SHP77 (cell line): ENCODE results near the gene PTPRN.
"Not testable (repeated sequence)": the region's sequence is repeated elsewhere in the genome, so short reads cannot be mapped to it uniquely, and the experiment has no call there.

Experiments
- DNase-seq, 2 experiments: peaks; one replicate each; lab custom pipeline; 2025; lab: John Stamatoyannopoulos, UW

PTPRN gene

DNA sequence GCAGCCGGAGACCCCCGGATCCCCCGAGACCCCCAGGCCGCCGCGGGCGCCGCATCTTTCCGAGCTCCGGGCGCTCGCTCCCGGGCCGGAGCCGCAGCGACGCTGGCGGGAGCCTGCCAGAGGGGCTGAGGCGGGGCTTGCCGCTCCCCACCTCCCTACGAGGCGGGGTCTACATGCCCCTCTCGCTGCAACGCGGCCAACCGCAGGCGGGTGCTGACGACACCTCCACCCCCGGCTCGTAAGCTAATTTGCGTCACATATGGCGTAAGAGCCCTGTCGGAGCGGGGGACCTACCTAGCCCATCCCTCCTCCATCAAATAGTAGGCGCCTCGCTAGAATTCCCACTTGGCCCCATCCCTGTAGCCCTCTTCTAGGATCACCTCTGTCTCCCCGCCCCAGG is at the start of gene PTPRN:
Gene PTPRN (minus strand): TSS at position 124 of the 400 bp plus-strand sequence. CDS start 69 bp downstream, at position 55.
- DNase-seq = peak; percentile 86 to 94

- DNase-seq = no peak
Observed at GRCh38 chr2:219358170-219359075, 49.2 kb upstream of the PTPRN start.

DNA sequence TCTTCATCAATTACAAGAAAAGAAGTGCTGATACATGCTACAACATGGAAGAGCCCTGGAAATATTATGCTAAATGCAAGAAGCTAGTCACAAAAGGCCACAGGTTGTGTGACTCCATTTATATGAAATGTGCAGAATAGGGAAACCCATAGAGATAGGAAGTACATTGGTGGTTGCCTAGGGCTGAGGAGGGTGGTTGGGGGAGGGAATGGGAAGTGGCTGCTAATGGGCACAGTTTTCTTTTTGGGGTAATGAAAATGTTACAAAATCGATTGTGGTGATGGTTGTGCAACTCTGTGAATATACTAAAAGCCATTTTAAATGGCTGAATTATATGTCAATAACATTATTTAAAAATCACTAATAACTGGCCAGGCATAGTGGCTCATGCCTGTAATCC is 47.6 kb upstream of the PTPRN start:
- DNase-seq = no peak

GRCh38 chr2:219354582-219354981 is 45.4 kb upstream of the PTPRN start:
- no peak for DNase-seq

- DNase-seq = no peak
Observed at GRCh38 chr2:219353129-219353528, 43.9 kb upstream of the PTPRN start.

- peak; percentile 56 to 71 for DNase-seq
Observed at GRCh38 chr2:219352448-219353023, 43.3 kb upstream of the PTPRN start.

- DNase-seq = no peak
Observed at GRCh38 chr2:219350710-219351221, 41.6 kb upstream of the PTPRN start.

DNA sequence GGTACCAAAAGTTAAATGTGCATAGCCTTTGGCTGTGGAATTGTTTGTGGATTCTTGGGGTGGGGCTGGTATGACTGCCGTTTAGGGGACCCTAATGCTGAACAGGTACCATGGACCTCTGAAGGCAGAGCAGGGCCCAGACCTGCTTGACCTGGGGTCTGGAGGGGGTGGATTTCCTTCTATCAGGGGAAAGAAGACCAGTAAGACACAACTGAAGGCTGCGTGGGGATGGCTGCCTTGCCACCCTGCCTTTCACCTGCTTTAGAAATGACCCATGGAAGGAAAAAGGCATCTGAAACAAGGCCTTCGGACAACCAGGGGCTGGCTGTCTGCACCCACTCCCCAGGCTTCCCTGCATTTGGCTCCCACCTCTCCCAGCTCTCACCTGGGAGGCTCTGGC is 41.0 kb upstream of the PTPRN start:
- DNase-seq = no peak

- peak; percentile 33 to 73 for DNase-seq
Observed at GRCh38 chr2:219344751-219345430, 35.7 kb upstream of the PTPRN start.

GRCh38 chr2:219335373-219335786 is 26.2 kb upstream of the PTPRN start:
- DNase-seq = no peak

- DNase-seq = no peak
Observed at GRCh38 chr2:219334076-219334475, 24.9 kb upstream of the PTPRN start.

DNA sequence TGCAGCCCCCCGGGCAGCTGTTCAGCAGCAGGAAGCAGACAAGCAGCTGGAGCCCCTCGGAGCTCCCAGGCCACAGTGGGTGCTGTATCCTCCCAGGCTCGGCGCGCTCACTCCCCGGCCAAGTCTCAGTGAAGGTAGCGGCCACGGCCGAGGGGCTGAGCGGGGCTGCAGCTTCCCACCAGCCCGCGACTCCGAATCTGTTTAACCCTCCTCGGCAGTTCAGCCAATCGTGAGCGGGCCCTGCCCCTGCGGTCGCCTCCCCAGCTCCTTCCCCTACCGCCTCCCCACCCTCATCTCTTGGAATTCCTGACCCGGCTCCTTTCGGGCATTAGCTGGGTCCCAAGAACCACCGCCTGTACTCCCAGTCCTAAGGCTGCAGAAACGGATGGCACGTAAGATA is 23.3 kb upstream of the PTPRN start, which contains the start of gene RESP18:
Gene RESP18 (minus strand): TSS at position 203 of the 400 bp plus-strand sequence.
- DNase-seq = no peak

- DNase-seq = no peak
Observed at GRCh38 chr2:219331560-219332213, 22.5 kb upstream of the PTPRN start.

- no peak for DNase-seq
Observed at GRCh38 chr2:219327719-219328118, 18.5 kb upstream of the PTPRN start.

DNA sequence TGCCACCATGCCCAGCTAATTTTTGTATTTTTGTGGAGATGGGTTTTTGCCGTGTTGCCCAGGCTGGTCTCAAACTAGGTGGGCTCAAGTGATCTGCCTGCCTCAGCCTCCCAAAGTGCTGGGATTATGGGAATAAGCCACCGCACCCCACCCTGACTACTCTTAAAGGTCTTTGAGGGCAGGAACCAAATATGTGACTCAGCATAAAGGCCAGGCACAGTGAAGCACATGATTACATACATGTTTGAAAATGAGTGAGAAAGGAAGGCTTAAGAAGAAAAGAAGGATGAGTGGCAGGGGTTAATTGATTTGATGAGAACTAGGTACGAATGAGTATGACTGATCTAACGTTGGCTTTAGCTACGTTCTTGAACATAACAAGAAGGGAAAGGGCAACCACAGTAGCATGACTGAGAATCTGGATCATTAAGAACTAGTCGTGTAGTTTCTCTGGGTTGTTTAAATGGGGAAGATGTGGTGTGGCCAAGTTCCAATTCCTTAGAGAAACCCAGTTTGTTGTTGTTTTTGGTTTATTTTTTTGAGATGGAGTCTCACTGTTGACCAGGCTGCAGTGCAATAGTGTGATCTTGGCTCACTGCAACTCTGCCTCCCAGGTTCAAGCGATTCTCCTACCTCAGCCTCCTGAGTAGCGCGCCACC is 16.6 kb upstream of the PTPRN start:
- DNase-seq = no peak

DNA sequence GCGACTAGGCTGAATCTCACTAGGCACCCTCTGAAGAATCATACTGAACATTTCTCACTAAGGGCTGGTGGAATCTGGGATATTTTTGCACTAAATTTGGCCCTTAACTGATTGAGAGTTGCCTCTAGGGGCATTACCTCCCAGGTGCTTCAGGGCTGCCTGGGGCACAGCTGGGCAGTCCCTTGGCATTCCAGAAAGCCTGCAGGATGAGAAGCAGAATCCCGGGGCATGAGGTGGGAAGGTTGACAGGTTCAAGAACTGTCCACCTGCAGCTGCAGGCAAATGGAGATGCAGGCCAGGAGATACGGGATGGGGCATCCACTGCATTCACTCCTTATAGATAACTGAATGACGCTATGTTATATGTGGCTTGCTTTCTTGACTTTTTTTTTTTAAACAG is 15.9 kb upstream of the PTPRN start:
- no peak for DNase-seq

DNA sequence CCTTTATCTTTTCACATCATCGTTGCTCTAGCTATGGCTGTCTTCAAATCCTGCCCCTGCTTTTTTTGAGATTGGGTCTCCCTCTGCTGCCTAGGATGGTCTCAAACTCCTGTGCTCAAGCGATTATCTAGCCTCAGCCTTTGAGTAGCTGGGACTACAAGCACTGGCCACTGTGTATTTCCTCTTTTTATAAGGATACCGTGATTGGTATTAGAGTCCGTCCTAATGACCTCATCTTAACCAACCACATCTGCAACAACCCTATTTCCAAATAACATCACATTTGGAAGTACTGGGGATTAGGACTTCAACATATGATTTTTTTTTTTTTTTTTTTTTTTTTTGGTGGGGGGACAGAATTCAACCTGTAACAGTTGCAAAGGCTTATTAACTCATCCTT is 14.2 kb upstream of the PTPRN start:
- DNase-seq = no peak

DNA sequence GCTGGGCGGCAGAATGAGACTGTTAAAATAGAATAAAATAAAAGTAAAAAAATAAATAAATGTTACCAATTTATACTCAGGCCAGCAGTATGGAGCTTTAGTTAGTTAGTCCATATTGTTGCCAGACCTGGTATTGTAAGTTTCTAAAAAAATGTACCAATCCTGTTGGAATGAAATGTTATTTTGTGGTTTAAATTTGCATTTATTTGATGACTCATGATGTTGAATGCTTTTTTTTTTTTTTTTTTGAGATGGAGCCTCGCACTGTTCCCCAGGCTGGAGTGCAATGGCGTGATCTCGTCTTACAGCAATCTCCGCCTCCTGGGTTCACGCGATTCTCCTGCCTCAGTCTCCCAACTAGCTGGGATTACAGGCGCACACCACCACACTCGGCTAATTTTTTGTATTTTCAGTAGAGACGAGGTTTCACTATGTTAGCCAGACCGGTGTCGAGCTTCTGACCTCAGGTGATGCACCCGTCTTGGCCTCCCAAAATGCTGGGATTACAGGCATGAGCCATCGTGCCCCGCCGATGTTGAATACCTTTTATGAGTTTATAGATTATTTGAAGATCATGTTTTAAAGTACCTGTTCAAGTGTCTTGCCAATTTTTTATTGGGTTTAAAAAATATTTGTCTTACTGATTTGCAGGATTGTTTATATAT is 5.7 kb upstream of the PTPRN start:
- no peak for DNase-seq

DNA sequence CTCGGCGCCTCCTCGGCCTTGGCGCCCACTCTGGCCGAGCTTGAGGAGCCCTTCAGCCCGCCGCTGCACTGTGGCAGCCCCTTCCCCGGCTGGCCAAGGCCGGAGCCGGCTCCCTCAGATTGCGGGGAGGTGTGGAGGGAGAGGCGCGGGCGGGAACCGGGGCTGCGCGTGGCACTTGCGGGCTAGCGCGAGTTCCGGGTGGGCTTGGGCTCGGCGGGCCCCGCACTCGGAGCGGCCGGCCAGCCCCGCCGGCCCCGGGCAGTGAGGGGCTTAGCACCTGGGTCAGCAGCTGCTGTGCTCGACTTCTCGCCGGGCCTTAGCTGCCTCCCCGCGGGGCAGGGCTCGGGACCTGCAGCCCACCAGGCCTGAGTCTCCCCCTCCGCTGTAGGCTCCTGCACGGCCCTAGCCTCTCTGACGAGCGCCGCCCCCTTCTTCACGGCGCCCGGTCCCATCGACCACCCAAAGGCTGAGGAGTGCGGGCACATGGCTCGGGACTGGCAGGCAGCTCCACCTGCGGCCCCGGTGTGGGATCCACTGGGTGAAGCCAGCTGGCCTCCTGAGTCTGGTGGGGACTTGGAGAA is 3.6 kb upstream of the PTPRN start:
- DNase-seq = not testable (repeated sequence)
